Endothelial cell of umbilical vein (primary cell): ENCODE measurements around the gene VSIG10. TPM values are rescaled to one million over a fixed set of nuclear protein-coding genes. Genes with fewer than 3 reads are reported as not detected.
A peak's percentile ranks its signal among the peaks of the same experiment; 100 is the strongest.

Experiments used
- BruUV-seq: library from RNA; stranded (reverse); fragments of 400-500 nt; replicated peaks from 2 replicates; lab custom pipeline; 2021; lab: Mats Ljungman, UMichigan
- CTCF ChIA-PET: fragments of 300-600, 350-600 bp; sonication (Branson Sonifier 250); formaldehyde crosslinking; loops from one replicate; lab custom pipeline; 2021; ENCODE audit warnings: antibody characterized with exemption, inconsistent platforms; lab: Charles Lee
- POLR2A ChIA-PET: fragments of 300-600, 350-600 bp; sonication (Branson Sonifier 250); formaldehyde crosslinking; loops from one replicate; lab custom pipeline; 2021; ENCODE audit warnings: antibody characterized with exemption, inconsistent platforms; lab: Charles Lee
- DNase-seq: peaks from one replicate; pipeline ENCODE4 v3.0.0-alpha.2; 2011; ENCODE audit warnings: low read depth, low spot score
- FAIRE-seq: peaks from 2 replicates; lab custom pipeline; 2011; peaks lifted over from hg19 to GRCh38; lab: Jason Lieb, UNC
- H2AFZ ChIP-seq: 2 replicates; pipeline ENCODE4 v1.6.0; 2012; ENCODE audit warnings: low read depth, low read length, control low read depth, inconsistent platforms
- H3K27ac ChIP-seq: 2 replicates; pipeline ENCODE4 v1.5.1; 2011; ENCODE audit warnings: low read depth, mild to moderate bottlenecking, control low read depth, low read length, moderate library complexity; ENCODE audit not compliant: insufficient read depth
- H3K27me3 ChIP-seq, 2 experiments: 2 replicates each; pipeline versions ENCODE4 v1.6.0 to v1.6.1; 2011; ENCODE audit warnings: low read length in 2 of 2, mixed read lengths in 1 of 2; ENCODE audit not compliant: control insufficient read depth in 2 of 2, insufficient read depth in 2 of 2
- H3K36me3 ChIP-seq, 2 experiments: 2 replicates in 1 of 2; 3 replicates in 1 of 2; pipeline ENCODE4 v1.5.1; 2011; ENCODE audit warnings: low read length in 2 of 2, mild to moderate bottlenecking in 1 of 2, moderate library complexity in 1 of 2; ENCODE audit not compliant: control insufficient read depth in 2 of 2, insufficient read depth in 2 of 2; ENCODE audit errors: extremely low read depth in 1 of 2
- H3K4me1 ChIP-seq: 3 replicates; pipeline ENCODE4 v1.5.1; 2011; ENCODE audit warnings: mild to moderate bottlenecking, low read length; ENCODE audit not compliant: control insufficient read depth, insufficient read depth; ENCODE audit errors: extremely low read depth
- H3K4me2 ChIP-seq: 2 replicates; pipeline ENCODE4 v1.6.1; 2011; ENCODE audit warnings: low read length, control low read depth, mixed read lengths; ENCODE audit not compliant: insufficient read depth
- H3K4me3 ChIP-seq, 3 experiments: fragments of 200-600 bp in 1 of 3; sonication (generic), shearing (Covaris generic) in 1 of 3; replicated peaks in 1 of 3; 2 replicates each; pipeline ENCODE4 v1.5.1; 2011 to 2016; ENCODE audit warnings: control low read depth in 3 of 3, low read length in 3 of 3, mild to moderate bottlenecking in 2 of 3, inconsistent platforms in 1 of 3, low read depth in 1 of 3, moderate library complexity in 1 of 3; ENCODE audit not compliant: insufficient read depth in 1 of 3
- H3K79me2 ChIP-seq: 2 replicates; pipeline ENCODE4 v1.6.0; 2012; ENCODE audit warnings: low read length, inconsistent platforms; ENCODE audit not compliant: control insufficient read depth, insufficient read depth
- H3K9ac ChIP-seq: replicated peaks from 2 replicates; pipeline ENCODE3; 2011; ENCODE audit warnings: low read length, control low read depth; ENCODE audit not compliant: insufficient read depth; ENCODE audit errors: extremely low read depth
- H3K9me1 ChIP-seq: replicated peaks from 3 replicates; pipeline ENCODE4 v1.6.0; 2011; ENCODE audit warnings: mild to moderate bottlenecking, low read length; ENCODE audit not compliant: control insufficient read depth, insufficient read depth; ENCODE audit errors: extremely low read depth
- H3K9me3 ChIP-seq: replicated peaks from 2 replicates; pipeline ENCODE4 v1.5.1; 2012; ENCODE audit warnings: low read length, inconsistent platforms; ENCODE audit not compliant: control insufficient read depth, insufficient read depth
- H4K20me1 ChIP-seq: replicated peaks from 2 replicates; pipeline ENCODE3; 2011; ENCODE audit warnings: mild to moderate bottlenecking, low read length; ENCODE audit not compliant: control insufficient read depth, insufficient read depth; ENCODE audit errors: extremely low read depth
- EZH2 ChIP-seq: IDR thresholded peaks from 2 replicates; pipeline ENCODE4 v1.6.1; 2012; ENCODE audit warnings: borderline replicate concordance, low read depth, mild to moderate bottlenecking, moderate library complexity, low read length, inconsistent platforms; ENCODE audit not compliant: severe bottlenecking
- FOS ChIP-seq: IDR thresholded peaks from 2 replicates; pipeline ENCODE4 v1.6.1; 2011; ENCODE audit warnings: mild to moderate bottlenecking, low read length, moderate library complexity, borderline replicate concordance; ENCODE audit not compliant: insufficient read depth
- GATA2 ChIP-seq: IDR thresholded peaks from 2 replicates; pipeline ENCODE4 v1.7.0; 2011; ENCODE audit warnings: low read depth, mild to moderate bottlenecking, moderate library complexity, mixed read lengths, low read length; ENCODE audit not compliant: insufficient read length, insufficient read depth
- JUN ChIP-seq: IDR thresholded peaks from 2 replicates; pipeline ENCODE4 v1.6.1; 2011; ENCODE audit warnings: borderline replicate concordance, low read depth; ENCODE audit not compliant: insufficient read length, insufficient read depth
- MYC ChIP-seq: IDR thresholded peaks from one replicate; pipeline ENCODE4 v1.6.1; 2011; ENCODE audit warnings: mild to moderate bottlenecking, low read depth, low read length
- POLR2A ChIP-seq: IDR thresholded peaks from 2 replicates; pipeline ENCODE4 v1.6.1; 2012; ENCODE audit warnings: low read depth, mild to moderate bottlenecking, control low read depth, low read length
- POLR2AphosphoS5 ChIP-seq: IDR thresholded peaks from 2 replicates; pipeline ENCODE4 v1.6.1; 2012; ENCODE audit warnings: low read depth, mild to moderate bottlenecking, control low read depth, low read length, moderate library complexity; ENCODE audit not compliant: insufficient read depth
- dilution Hi-C: fragments of 300-500 bp; cut with MboI; formaldehyde crosslinking; loops from one replicate; pipeline ENCODE4 v1.15.0; 2019; ENCODE audit warnings: low sequenced_read_pairs; ENCODE audit not compliant: extremely low pct_ligation_motif_present
- intact Hi-C: fragments of 100-400 bp; cut with micrococcal nuclease; formaldehyde crosslinking; loops from one replicate; pipeline ENCODE4 v1.10.0; 2022
- polyA plus RNA-seq, 4 experiments: library from polyadenylated mRNA; depleted of rRNA in 3 of 4; stranded (reverse) in 3 of 4; unstranded in 1 of 4; fragments of >200 nt; gene quantifications; 2 replicates each; pipeline versions ENCODE4 v1.2.1 to v1.2.3, GENCODE V29; 2011 to 2012; ENCODE audit warnings: missing spikeins in 1 of 4
- total RNA-seq: library from RNA; stranded (reverse); gene quantifications from 2 replicates; pipeline ENCODE4 v1.2.3, GENCODE V29; 2021
- TF ChIP-seq, protein P1 (sequence below): IDR thresholded peaks from 2 replicates; pipeline ENCODE4 v1.6.1; 2011; ENCODE audit not compliant: insufficient read depth, insufficient read length
- TF ChIP-seq, protein P2 (sequence below), 2 donors: IDR thresholded peaks; 1 replicate in 1 of 2; 2 replicates in 1 of 2; pipeline ENCODE4 v1.5.1; 2011; ENCODE audit warnings: low read length in 2 of 2, mild to moderate bottlenecking in 2 of 2, moderate library complexity in 2 of 2, control low read depth in 1 of 2, inconsistent platforms in 1 of 2, low read depth in 1 of 2; ENCODE audit not compliant: insufficient read depth in 1 of 2; ENCODE audit errors: extremely low read depth in 1 of 2

Gene VSIG10
- total and polyA plus RNA-seq, 2 donors (not counting 3 experiments of a cell fraction or from before 2014, with no cell fraction given) = 16.3 to 38.4 TPM

DNA sequence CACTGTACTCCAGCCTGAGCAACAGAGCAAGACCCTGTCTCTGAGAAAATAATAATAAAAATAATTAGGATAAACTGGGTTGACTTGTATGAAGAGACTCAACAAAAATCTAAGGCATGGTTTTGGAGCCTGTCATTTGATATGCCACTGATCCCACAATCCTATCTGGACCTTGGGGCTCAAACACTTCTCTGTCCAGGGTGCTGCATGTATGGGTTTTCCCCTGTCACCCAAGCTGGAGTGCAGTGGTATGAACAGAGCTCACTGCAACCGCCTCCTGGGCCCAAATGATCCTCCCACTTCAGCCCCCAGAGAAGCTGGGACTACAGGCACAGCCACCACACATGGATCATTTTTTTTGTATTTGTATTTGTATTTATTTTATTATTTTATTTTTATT lies 5.3 kb upstream of the VSIG10 start:
- dilution Hi-C loops (no loop called here), intact Hi-C loops (no loop called here)
- Histone ChIP-seq H4K20me1 (no peaks in the 10 kb centered on the region), H3K9me3 (no peaks in the 10 kb centered on the region), H3K9ac (no peak overlapping the region), H3K27me3 (no peaks in the 10 kb centered on the region), H2AFZ (no peak overlapping the region), H3K27ac (no peak overlapping the region), H3K4me2 (no peak overlapping the region), H3K9me1 (no peaks in the 10 kb centered on the region), H3K4me3 (no peak overlapping the region), H3K4me1 (peaks cover 4% of the 10 kb centered on the region), H3K79me2 (no peaks in the 10 kb centered on the region), H3K36me3 (no peaks in the 10 kb centered on the region)
- TF ChIP-seq FOS (no peak), MYC (no peak), POLR2AphosphoS5 (no peak), EZH2 (no peak)
- TF ChIP-seq, protein P1, sequence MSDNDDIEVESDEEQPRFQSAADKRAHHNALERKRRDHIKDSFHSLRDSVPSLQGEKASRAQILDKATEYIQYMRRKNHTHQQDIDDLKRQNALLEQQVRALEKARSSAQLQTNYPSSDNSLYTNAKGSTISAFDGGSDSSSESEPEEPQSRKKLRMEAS = no peak
- peak; percentile 46 for FAIRE-seq
- no peak for DNase-seq
- ChIA-PET POLR2A (no interaction called here), CTCF (interaction anchor here (0.9 to 1.6 kb wide), 2 partner anchors 12 to 39 kb away, joined by 3 to 6 read pairs; no protein-coding TSS in a partner anchor)
- no TSS peak for BruUV-seq

DNA sequence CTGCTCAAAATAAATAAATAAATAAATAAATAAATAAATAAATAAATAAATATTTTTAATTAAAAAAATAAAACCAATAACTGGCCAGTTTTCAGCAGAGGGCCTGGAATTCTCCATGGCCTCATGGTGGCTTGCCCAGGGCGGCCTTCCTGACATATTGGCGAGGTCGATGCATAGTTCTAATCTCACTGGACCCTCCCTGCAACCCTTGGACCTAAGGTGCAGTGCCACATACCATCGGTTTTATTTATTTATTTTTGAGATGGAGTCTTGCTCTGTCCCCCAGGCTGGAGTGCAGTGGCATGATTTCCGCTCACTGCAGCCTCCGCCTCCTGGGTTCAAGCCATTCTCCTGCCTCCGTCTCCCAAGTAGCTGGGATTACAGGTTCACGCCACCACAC lies 3.9 kb upstream of the VSIG10 start:
- Histone ChIP-seq H3K4me2 (no peak overlapping the region), H3K9ac (no peak overlapping the region), H3K27ac (no peak overlapping the region), H3K9me1 (no peaks in the 10 kb centered on the region), H3K4me3 (no peak overlapping the region), H3K27me3 (no peaks in the 10 kb centered on the region), H3K79me2 (no peaks in the 10 kb centered on the region), H3K4me1 (peaks cover 7% of the 10 kb centered on the region), H2AFZ (no peak overlapping the region), H3K9me3 (no peaks in the 10 kb centered on the region), H3K36me3 (no peaks in the 10 kb centered on the region), H4K20me1 (no peaks in the 10 kb centered on the region)
- no peak for DNase-seq
- no TSS peak for BruUV-seq
- FAIRE-seq = no peak
- ChIA-PET CTCF (interaction anchor here (0.5 kb wide), 1 partner anchor 1778 kb away, joined by 3 read pairs; no protein-coding TSS in a partner anchor), POLR2A (no interaction called here)
- intact Hi-C loops (no loop called here), dilution Hi-C loops (no loop called here)
- no peak for TF ChIP-seq EZH2
- TF ChIP-seq GATA2 = no peak
- TF ChIP-seq POLR2AphosphoS5 = no peak
- TF ChIP-seq, protein P1 = no peak
- no peak for TF ChIP-seq JUN
- TF ChIP-seq, protein P2, sequence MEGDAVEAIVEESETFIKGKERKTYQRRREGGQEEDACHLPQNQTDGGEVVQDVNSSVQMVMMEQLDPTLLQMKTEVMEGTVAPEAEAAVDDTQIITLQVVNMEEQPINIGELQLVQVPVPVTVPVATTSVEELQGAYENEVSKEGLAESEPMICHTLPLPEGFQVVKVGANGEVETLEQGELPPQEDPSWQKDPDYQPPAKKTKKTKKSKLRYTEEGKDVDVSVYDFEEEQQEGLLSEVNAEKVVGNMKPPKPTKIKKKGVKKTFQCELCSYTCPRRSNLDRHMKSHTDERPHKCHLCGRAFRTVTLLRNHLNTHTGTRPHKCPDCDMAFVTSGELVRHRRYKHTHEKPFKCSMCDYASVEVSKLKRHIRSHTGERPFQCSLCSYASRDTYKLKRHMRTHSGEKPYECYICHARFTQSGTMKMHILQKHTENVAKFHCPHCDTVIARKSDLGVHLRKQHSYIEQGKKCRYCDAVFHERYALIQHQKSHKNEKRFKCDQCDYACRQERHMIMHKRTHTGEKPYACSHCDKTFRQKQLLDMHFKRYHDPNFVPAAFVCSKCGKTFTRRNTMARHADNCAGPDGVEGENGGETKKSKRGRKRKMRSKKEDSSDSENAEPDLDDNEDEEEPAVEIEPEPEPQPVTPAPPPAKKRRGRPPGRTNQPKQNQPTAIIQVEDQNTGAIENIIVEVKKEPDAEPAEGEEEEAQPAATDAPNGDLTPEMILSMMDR (IDR thresholded peaks at IDR 0.05; ENCODE audit: extremely low read depth in 1 of 2, insufficient read depth in 1 of 2, low read depth in 1 of 2, low read length in 2 of 2) = no peak
- no peak for TF ChIP-seq POLR2A
- TF ChIP-seq FOS = no peak
- no peak for TF ChIP-seq MYC
